CD14-positive monocyte (primary cell): Measurements from ENCODE around the gene ERCC6. TPM values are rescaled to one million over a fixed set of nuclear protein-coding genes. Genes with fewer than 3 reads are reported as not detected.

Experiments
- DNase-seq, 3 donors: peaks; one replicate each; pipeline ENCODE4 v3.0.0-alpha.2; 2011 to 2022
- H2AFZ ChIP-seq: 2 replicates; pipeline ENCODE4 v1.6.0; 2012; ENCODE audit warnings: mild to moderate bottlenecking, low read depth, low read length, inconsistent platforms; ENCODE audit not compliant: insufficient read depth, poor library complexity, severe bottlenecking
- H3K27ac ChIP-seq, 2 donors: 1 replicate in 1 of 2; 2 replicates in 1 of 2; pipeline ENCODE4 v1.5.1; 2012 to 2013; ENCODE audit warnings: low read length in 2 of 2, control low read depth in 1 of 2, inconsistent platforms in 1 of 2, low read depth in 1 of 2, mild to moderate bottlenecking in 1 of 2
- H3K27me3 ChIP-seq, 2 donors: one replicate each; pipeline versions ENCODE4 v1.6.0 to v1.6.1; 2011 to 2013; ENCODE audit warnings: low read length in 2 of 2; ENCODE audit not compliant: control insufficient read depth in 2 of 2, insufficient read depth in 2 of 2
- H3K36me3 ChIP-seq, 2 donors: replicated peaks in 1 of 2; 1 replicate in 1 of 2; 2 replicates in 1 of 2; pipeline versions ENCODE4 v1.5.1 to v1.6.1; 2012 to 2013; ENCODE audit warnings: low read length in 2 of 2, control low read depth in 1 of 2, inconsistent platforms in 1 of 2, mild to moderate bottlenecking in 1 of 2; ENCODE audit not compliant: insufficient read depth in 2 of 2, control insufficient read depth in 1 of 2
- H3K4me1 ChIP-seq, 2 donors: 1 replicate in 1 of 2; 2 replicates in 1 of 2; pipeline versions ENCODE4 v1.5.1 to v1.6.1; 2012 to 2013; ENCODE audit warnings: low read length in 2 of 2, control low read depth in 1 of 2, inconsistent platforms in 1 of 2, mild to moderate bottlenecking in 1 of 2, moderate library complexity in 1 of 2; ENCODE audit not compliant: insufficient read depth in 2 of 2, control insufficient read depth in 1 of 2
- H3K4me2 ChIP-seq: replicated peaks from 2 replicates; pipeline ENCODE3; 2012; ENCODE audit warnings: low read length, moderate library complexity, mild to moderate bottlenecking; ENCODE audit not compliant: poor library complexity, severe bottlenecking; ENCODE audit errors: extremely low read depth
- H3K4me3 ChIP-seq, 3 experiments: fragments of 200-600 bp in 1 of 3; sonication (generic) in 1 of 3; replicated peaks in 1 of 3; 1 replicate in 2 of 3; 2 replicates in 1 of 3; pipeline ENCODE4 v1.5.1; 2011 to 2013; ENCODE audit warnings: low read length in 3 of 3, mild to moderate bottlenecking in 3 of 3, control low read depth in 2 of 3, low read depth in 2 of 3, inconsistent platforms in 1 of 3, moderate library complexity in 1 of 3
- H3K79me2 ChIP-seq: 2 replicates; pipeline ENCODE4 v1.6.0; 2012; ENCODE audit warnings: mild to moderate bottlenecking, control low read depth, inconsistent platforms, low read length, moderate library complexity; ENCODE audit not compliant: insufficient read depth
- H3K9ac ChIP-seq: 2 replicates; pipeline ENCODE4 v1.6.0; 2017; ENCODE audit warnings: low read length, mild to moderate bottlenecking; ENCODE audit not compliant: insufficient read depth, poor library complexity, severe bottlenecking
- H3K9me3 ChIP-seq, 2 donors: replicated peaks in 1 of 2; 1 replicate in 1 of 2; 2 replicates in 1 of 2; pipeline versions ENCODE4 v1.5.1 to v1.6.1; 2012 to 2013; ENCODE audit warnings: low read length in 2 of 2, control low read depth in 1 of 2; ENCODE audit not compliant: control insufficient read depth in 1 of 2, insufficient read depth in 1 of 2
- H4K20me1 ChIP-seq: 2 replicates; pipeline ENCODE4 v1.6.0; 2012; ENCODE audit warnings: mild to moderate bottlenecking, low read length, control low read depth, moderate library complexity; ENCODE audit not compliant: insufficient read depth
- H3K27ac Mint-ChIP-seq, 7 donors: one replicate each; pipeline ENCODE4 v1.8.0; 2020; ENCODE audit warnings: mild to moderate bottlenecking in 7 of 7, mixed read lengths in 7 of 7, moderate library complexity in 6 of 7, inconsistent platforms in 2 of 7
- H3K27me3 Mint-ChIP-seq, 3 donors: one replicate each; pipeline ENCODE4 v1.8.0; 2021 to 2022; ENCODE audit warnings: low read depth in 3 of 3, mild to moderate bottlenecking in 3 of 3, mixed read lengths in 3 of 3, moderate library complexity in 3 of 3, inconsistent platforms in 1 of 3
- H3K36me3 Mint-ChIP-seq, 2 donors: one replicate each; pipeline ENCODE4 v1.8.0; 2020; ENCODE audit warnings: mixed read lengths in 2 of 2, inconsistent platforms in 1 of 2, mild to moderate bottlenecking in 1 of 2
- H3K4me1 Mint-ChIP-seq: one replicate; pipeline ENCODE4 v1.8.0; 2020; ENCODE audit warnings: mild to moderate bottlenecking, mixed read lengths
- H3K4me3 Mint-ChIP-seq, 2 donors: one replicate each; pipeline ENCODE4 v1.8.0; 2020; ENCODE audit warnings: mild to moderate bottlenecking in 2 of 2, mixed read lengths in 2 of 2, moderate library complexity in 1 of 2
- H3K9me3 Mint-ChIP-seq, 7 donors: one replicate each; pipeline ENCODE4 v1.8.0; 2020 to 2022; ENCODE audit warnings: mixed read lengths in 7 of 7, mild to moderate bottlenecking in 6 of 7, moderate library complexity in 6 of 7, inconsistent platforms in 2 of 7
- CTCF ChIP-seq: fragments of 200-600 bp; IDR thresholded peaks from one replicate; pipeline ENCODE4 v1.8.0; 2022; ENCODE audit warnings: antibody characterized with exemption, mild to moderate bottlenecking
- WGBS: methylation state at CpG from one replicate; pipeline ENCODE4 v1.1.5; 2013; ENCODE audit warnings: missing lambda C conversion rate; ENCODE audit not compliant: insufficient coverage; 5-methylcytosine and 5-hydroxymethylcytosine counted together
- intact Hi-C, 2 donors: fragments of 100-400 bp; cut with micrococcal nuclease; formaldehyde crosslinking; loops; one replicate each; pipeline versions ENCODE4 v1.15.0 to v1.15.1; 2023
- polyA plus RNA-seq, 3 donors: library from polyadenylated mRNA; depleted of rRNA in 1 of 3; unstranded in 2 of 3; stranded (reverse) in 1 of 3; fragments of 300-500 nt in 2 of 3; fragments of >200 nt in 1 of 3; fragmentation: Illumina TruSeq in 2 of 3; gene quantifications; 1 replicate in 2 of 3; 2 replicates in 1 of 3; pipeline ENCODE4 v1.2.3, GENCODE V29; 2012 to 2021

The ERCC6 gene
- polyA plus RNA-seq, 3 donors: 5.4 to 6.2 (median 6.0) TPM

DNA sequence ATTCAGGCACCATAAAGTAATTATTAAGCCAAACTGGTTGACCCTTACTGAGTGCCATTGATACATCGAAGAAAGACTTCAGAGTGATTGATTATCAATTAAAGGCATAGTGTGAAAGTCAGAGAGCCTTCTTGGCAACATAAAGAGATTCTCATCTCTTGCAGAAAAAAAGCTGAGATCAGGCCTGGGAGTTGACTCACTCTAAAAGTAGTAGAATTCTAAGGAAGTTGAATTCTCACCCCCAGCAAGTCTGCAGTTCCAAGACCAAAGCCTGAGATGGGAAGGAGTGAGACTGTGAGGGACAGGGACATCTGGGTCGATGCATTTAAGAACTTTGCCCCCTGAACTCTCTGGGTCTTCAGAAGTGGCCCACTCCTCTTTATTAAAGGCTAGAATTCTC lies 21.6 kb upstream of the ERCC6 start:
- Histone ChIP-seq H3K36me3 (no peaks in the 10 kb centered on the region), H2AFZ (no peak overlapping the region), H3K9me3 (no peaks in the 10 kb centered on the region), H4K20me1 (no peaks in the 10 kb centered on the region), H3K4me2 (no peak overlapping the region), H3K79me2 (no peaks in the 10 kb centered on the region), H3K4me3 (no peak overlapping the region), H3K27me3 (peaks cover 0 to 8% of the 10 kb centered on the region in 2 donors), H3K9ac (no peak overlapping the region), H3K27ac (no peak overlapping the region), H3K4me1 (no peaks in the 10 kb centered on the region)
- WGBS: 57% methylated on average over 1 of the region's 2 CpGs
- Mint-ChIP-seq H3K9me3 (peaks cover 0 to 8% (median 5%) of the 10 kb centered on the region in 7 donors), H3K27ac (no peak overlapping the region), H3K27me3 (peaks cover 9 to 19% (median 14%) of the 10 kb centered on the region in 3 donors), H3K36me3 (no peaks in the 10 kb centered on the region), H3K4me3 (no peak overlapping the region), H3K4me1 (no peaks in the 10 kb centered on the region)
- no peak for TF ChIP-seq CTCF
- intact Hi-C loops: no loop called here
- no peak for DNase-seq

DNA sequence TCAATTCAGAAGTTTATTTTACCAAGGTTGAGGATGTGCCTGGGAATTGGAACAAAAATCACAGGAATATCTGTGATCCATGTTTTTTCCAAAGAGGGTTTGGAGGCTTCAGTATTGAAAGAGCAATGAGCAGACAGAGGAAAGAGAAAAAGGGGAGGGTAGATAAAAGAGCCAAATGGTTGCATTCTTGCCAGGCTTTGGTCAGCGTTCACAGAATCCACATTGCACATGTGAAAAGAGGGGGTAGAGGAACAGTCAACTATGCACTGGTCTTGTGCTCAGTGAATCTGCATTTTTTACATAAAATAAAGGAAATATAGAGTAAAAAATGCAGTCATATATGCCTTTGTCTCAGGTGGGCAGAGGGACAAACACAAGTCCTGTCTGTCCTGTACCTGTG lies 20.6 kb upstream of the ERCC6 start:
- no peaks in the 10 kb centered on the region for H3K79me2 ChIP-seq
- no peak overlapping the region for H3K4me2 ChIP-seq
- H3K4me1 ChIP-seq: no peaks in the 10 kb centered on the region
- H3K9me3 Mint-ChIP-seq: peaks cover 2 to 9% (median 7%) of the 10 kb centered on the region in 7 donors
- no peaks in the 10 kb centered on the region for H3K36me3 Mint-ChIP-seq
- no peak overlapping the region for H3K27ac Mint-ChIP-seq
- H3K27ac ChIP-seq: no peak overlapping the region
- H3K9me3 ChIP-seq: no peaks in the 10 kb centered on the region
- no CpG with 5 or more reads among the region's 1 CpG for WGBS
- no peak for TF ChIP-seq CTCF
- H3K4me1 Mint-ChIP-seq: no peaks in the 10 kb centered on the region
- H3K27me3 Mint-ChIP-seq: peaks cover 9 to 18% (median 14%) of the 10 kb centered on the region in 3 donors
- DNase-seq: no peak
- H2AFZ ChIP-seq: no peak overlapping the region
- H3K27me3 ChIP-seq: peaks cover 0 to 8% of the 10 kb centered on the region in 2 donors
- H4K20me1 ChIP-seq: no peaks in the 10 kb centered on the region
- no peak overlapping the region for H3K4me3 Mint-ChIP-seq
- H3K4me3 ChIP-seq: no peak overlapping the region
- no peaks in the 10 kb centered on the region for H3K36me3 ChIP-seq
- H3K9ac ChIP-seq: no peak overlapping the region
- intact Hi-C loops: no loop called here
